HG03064 (cell line): ENCODE measurements around the gene MAP4K2.

Experiments used
- ATAC-seq: cut with Tn5 transposase; IDR thresholded peaks from one replicate; pipeline ENCODE4 v1.9.1; 2021; ENCODE audit warnings: low read depth; ENCODE audit not compliant: unreplicated experiment

Gene MAP4K2

DNA sequence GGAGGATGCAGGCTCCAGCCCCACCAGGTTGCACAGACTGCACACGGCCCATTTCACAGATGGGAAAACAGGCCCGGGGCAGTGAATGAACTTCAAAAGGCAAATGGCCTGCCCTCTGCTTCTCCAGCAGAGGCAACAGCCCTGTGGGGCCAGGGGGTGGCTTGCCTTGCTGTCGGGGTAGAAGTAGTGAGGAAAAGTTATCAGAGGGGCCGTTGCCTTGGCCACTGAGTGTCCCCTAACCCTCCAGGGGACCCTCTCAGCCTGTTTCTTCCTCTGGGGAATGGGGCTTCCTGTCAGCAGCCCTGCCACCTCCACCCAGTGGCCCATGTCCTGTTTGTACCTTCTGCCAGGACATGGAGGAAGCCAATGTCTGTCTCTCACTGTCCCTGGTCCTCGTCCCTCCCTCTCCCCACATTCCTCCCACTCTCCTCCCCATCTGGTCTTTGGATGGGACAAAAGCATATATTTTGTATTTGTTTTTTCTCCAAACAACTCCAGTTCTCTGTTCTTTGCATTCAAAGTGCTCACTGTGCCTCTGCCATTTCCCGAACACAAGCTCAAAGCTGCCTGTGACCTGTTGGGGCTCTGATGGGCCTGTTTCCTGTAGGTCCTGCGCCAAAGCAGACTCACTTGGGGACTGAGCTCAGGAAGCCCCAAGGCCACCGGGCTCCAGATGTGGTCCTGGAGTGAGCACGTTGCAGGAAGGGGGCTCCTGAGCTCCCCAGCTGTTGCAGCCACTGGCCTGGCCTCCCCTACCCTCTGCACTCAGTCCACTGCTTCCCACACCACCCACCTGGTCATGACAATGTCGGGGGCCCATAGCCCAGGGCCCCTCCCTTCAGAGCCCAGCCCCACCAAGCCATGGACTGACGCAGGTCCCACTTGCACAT is 9.5 kb downstream of the MAP4K2 start:
- ATAC-seq: no peak

DNA sequence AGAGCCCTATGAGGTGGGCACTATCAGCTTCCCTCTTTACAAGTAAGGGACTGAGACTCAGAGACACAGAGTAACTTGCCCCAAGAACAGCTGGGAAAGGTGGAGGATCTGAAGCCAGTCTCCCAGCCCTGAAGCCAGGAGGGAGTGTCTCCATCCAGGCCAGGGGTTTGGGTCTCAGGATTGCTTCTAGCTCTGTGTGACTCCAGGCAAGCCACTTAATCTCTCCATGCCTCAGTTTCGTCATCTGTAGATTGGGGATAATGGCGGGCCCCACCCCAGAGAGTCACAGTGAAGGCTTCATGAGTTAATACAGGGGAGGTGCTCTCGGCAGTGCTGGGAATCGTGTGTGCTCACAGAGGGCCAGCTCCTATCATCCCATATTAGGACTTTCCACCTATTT is 10.5 kb downstream of the MAP4K2 start:
- ATAC-seq: no peak

DNA sequence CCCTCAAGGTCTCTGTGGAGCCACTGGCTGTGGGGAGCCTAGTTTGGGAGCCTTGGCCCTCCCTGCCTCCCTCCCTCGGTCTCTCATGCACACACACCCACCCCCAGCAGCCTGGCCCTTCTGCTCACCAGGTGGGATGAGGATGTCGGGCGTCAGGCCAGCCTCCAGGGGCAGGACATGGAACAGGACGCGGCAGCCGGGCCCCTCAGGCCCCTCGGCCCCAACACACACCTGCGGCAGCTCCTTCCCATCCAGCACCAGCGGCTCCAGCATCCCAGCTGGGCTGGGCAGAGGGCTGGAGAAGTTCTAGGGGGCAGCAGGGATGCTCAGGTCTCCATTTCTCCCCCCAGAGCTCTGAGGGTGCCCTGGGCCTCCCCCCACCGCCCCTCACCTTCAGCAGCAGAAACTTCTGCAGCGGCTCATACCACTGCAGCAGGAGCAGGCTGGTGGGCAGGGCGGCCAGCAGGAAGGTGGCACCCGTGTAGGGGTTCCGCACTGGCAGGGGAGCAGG is 11.2 kb downstream of the MAP4K2 start:
- no peak for ATAC-seq

DNA sequence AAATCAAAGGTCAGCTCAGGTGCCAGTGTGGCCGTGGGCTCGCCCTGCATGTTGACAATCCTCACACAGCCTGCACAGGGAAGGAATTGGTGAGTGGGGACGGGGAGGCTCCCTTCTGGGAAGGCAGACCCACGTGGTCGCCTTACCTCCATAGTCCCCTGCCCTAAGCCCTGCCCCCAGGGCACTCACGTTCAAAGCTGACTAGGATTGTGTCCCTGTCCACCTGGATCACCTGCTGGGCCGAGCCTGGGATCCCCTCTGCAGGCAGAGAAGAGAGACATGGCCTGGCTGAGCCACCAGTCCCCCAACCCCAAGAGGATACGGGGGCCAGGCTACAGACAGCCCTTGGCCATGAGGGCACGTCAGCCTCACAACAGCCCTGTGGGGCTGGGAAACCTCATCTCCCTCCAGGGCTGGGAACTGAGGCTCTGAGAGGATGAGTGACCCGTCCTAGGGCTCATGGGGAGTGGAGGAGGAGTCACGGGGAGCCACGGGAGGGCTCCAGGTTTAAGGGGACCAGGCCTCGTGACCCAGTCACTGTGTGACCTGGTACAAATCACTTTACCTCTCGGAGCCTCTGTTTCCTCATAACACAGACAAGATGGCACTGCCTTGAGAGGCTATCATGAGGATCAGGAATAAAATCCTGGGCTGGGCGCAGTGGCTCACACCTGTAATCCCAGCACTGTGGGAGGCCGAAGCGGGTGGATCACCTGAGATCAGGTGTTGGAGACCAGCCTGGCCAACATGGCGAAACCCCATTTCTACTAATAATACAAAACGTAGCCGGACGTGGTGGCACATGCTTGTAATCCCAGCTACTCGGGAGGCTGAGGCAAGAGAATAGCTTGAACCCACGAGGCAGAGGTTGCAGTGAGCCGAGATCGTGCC is 12.6 kb downstream of the MAP4K2 start:
- ATAC-seq: no peak

DNA sequence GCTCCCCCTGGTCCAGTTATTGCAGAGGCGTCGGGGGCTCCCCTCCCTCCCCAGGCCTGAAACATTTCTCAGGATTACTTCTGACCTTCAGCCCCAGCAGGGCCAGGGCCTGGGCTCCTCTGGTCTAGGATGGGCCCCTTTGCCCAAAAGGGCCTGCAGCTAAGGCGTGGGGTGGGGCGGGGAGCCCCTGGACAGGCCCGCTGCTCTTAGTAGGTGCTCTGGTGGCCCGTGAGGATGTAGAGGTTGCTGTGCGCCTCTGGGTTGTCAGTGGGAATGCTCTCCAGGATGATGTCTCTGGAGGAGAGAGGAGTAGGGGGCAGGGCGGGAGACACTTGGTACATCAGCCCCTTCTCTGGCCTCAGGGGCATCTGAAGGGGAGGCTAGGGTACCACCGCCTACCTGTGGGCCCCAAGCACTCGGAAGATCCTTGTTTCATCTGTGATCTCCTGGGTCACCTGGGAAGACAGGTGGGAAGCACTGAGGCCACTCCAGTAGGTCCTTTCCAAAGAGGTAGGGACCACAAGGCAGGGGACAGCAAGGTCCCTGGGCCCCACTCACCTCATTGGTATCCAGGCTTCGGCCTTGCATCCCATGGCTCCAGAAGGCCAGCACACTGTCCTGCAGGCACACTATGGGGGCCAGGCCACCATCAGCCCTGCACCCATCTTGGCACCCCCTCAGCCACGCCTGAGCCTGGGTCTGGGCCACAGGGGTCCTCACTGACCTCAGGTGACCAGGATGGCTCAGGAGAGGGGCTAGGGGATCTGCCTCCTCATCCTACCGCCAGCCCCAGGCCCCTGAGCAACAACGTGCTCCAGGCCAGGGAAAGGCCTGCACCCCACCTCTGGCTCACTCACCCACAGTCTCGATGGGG is 13.4 kb downstream of the MAP4K2 start:
- ATAC-seq: no peak

DNA sequence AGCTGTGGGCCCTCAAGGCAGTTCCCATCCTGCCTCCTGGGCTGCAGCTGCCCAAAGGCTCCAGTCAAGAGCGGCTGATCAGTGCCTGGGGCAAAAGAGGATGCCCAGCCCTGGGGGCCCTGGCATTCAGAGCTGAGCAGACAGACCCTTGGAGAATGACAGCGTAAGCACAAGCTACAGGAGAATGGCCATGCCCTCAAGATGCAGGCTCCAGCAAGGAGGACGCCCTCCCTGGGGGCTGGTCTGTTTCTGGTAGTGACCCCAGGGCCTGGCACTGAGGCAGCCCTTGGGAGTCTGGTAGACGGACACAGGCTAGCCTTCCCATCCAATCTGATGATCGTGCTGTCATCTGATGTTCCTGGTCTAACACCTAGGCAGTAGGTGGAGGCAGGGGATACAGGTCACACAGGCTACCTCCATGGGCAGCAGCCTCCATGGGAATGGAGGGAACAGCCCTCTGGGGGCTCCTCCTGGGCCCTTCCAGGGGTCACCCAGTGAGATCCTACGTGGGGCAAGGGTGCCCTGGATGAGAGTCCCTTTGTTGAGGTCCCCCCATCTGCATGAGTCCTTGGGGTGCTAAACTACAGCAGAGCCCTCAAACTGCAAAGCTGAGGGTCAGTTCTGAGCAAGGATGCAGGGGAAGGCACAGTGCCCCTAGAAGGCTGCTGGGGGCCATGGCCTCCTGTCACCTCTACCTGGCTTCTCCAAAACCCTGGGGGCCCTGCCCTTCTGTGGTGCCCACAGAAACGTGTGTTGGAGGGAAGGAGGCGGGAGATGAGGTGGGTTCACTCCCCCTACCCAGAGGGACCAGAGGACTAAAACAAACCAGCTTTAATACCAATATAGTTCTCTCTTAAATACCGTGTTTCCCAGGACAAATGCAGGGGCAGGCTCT is 14.4 kb downstream of the MAP4K2 start:
- no peak for ATAC-seq

DNA sequence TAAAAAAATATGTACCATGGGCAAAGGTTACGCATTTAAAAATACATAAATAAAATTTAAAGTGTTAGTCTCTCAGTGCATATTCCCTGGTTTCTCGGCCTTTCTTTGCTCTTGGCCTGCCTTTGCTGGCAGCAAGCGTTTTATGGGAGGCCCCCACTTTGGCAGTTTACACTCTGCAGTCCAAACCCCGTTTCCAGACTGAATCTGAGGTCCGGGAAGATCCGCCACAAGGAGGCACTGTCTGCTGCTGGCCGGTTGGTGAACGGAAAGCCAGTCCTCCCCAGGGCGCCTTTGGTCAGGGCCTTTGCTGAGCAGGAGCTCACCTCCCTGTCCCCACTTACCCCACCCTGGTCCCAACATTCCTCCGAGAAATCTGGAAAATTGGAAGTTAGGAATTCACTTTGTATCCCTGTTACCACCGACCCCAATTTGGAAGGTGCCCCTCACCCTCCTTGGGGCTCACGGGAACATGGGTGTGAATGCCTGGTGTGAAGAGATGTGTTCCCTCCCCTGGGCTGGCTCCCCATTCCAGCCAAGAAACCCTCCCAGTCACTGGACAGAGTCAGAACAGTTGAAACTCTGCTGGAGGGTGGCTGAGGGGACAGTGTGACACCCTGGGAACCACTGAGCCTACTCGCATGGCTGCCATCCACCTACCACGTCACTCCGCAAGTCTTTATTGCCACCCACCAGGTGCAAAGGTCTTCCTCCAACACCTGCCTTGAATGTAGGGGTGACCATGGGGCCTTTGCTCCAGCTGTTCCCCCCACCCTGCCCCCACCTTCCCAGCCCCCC is 15.3 kb downstream of the MAP4K2 start:
- no peak for ATAC-seq

DNA sequence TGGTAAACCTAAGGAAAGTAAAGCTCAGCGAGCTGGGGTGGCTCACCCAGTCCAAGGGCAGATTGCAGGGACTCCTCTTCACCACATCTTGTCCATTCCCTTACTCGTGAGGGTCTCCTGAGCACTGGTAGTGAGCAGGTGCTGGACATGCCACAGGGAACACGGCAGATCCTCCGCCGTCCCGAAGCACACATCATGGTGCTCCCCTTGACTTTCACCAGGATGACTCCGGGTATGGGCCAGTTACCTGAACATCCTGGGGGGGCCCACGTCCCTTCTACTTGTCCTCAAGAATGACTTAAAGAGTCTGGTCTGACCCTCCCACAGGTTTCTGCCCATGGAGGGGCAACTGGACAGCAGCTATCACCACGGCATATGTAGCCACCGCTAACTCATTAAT is 16.7 kb downstream of the MAP4K2 start:
- no peak for ATAC-seq

DNA sequence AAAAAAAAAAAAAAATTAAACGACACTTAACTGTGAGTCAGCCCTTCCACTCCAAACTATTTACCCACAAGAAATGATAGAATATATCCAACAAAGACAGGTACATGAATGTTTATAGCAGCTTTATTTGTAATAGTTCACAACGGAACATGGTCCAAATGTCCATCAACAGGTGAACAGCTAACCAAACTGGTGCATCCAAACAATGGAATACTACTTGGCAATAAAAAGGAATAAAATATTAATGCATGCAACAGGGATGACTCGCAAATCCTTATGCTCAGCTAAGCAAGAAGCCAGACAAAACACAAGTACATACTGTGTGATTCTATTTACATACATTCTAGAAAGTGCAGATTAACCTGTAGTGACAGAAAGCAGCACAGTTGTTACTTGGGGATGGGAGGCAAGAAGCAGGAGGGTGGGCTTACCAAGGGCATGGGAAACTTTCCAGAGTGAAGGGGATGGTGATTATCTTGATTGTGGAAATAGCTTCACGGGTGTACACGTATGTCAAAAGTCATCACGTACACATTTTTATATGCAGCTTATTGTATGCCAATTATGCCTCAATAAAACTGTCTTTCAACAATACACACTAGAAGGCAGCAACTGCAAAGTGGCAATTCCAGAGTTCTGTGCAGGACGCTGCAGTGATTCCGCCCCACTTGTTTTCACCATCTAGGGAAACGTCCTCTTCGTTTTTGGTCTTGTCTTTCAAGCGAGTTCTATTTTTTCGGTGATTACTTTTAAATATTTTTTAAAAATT is 18.0 kb downstream of the MAP4K2 start:
- ATAC-seq: no peak

DNA sequence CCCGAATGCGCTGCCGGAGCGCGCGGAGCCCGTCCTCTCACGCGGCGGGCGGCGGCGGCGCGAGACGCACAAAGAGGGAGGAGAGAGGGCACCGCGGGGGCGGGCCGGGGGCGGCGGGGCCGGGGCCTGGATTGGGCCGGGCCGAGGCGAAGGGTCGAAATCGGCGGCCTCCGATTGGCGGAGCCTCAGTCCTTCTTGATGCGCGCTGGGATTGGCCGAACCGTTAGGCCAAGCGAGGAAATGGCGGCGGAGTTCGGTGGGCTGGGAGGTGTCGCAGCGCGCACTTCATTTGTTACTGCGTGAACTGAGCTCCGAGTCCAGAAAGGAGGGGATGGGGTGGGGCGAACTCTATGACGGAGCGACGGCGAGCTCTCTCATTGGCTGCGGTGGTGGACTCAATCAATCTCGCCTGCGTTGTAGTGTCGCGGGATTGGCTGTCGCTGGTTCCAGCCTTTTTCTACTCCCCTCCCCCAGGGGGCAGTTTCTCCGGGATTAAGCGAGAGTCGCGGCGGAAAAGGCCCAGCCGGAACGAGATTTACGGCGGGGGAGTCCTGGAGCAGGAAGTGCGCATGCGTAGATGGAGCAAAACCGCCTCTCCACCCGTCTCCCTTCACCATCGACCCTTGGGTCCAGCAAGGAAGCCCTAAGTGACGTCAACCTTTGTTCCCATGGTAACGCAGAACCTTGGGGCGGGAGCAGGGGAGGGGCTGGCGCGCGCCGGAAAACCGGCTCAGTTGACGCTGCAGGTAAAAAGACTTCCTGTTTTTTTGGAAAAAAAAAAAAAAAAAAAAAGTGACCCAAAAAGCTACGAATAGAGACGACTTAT is 24.3 kb downstream of the MAP4K2 start, which contains the start of gene SF1:
Gene SF1 (minus strand): TSS at position 70 of the 826 bp plus-strand sequence. CDS start 150 bp downstream, outside the sequence.
- peak; percentile 77 for ATAC-seq

DNA sequence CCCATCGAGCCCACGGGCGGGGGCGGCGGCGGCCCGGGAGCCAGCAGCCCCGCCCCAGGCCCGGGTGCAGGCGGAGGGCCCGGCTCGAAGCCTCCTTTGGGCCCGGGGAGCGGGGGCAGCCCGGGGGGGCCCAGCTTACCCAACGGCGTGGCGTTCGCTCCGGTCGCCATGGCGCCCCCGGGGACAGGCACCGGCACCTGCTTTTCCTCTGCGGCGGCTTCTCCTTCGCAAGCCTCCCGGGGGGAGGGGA is 24.9 kb downstream of the MAP4K2 start:
- peak; percentile 26 for ATAC-seq

DNA sequence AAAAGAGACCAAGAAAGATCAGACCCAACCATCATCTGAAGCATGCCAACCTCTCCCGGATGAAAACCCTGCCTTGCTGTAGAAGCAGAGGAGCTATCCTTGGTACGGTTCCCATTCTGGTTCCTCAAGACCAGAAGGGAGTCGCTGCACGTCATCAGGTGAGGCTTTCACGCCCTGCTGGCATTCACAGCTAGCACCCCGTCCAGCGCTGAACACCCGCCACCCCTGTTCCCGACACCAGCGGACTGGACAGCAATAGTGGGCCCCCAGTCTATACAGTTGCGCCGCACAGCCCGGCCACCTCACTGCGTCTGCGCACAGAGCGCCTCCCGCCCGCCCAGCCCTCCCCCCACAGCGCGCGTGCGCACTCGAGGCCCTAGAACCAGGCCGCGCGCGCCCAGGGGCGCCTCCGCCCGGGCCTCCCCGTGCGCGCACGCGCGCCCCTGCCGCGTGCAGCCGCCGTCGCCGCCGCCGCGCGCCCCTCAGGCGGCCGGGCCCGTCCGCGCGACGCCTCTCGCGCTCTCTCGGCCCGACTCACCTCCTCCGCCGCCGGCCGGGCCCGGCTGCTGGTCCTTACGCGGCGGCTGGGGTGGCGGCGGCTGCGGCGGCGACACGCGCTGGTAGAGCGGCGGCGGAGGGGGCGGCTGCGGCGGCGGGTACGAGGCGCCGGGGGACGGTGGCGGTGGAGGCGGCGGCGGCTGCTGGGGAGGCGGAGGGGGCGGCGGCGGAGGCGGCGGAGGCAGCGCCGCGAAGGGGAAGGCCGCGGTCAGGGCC is 25.4 kb downstream of the MAP4K2 start:
- ATAC-seq: peak; percentile 28

DNA sequence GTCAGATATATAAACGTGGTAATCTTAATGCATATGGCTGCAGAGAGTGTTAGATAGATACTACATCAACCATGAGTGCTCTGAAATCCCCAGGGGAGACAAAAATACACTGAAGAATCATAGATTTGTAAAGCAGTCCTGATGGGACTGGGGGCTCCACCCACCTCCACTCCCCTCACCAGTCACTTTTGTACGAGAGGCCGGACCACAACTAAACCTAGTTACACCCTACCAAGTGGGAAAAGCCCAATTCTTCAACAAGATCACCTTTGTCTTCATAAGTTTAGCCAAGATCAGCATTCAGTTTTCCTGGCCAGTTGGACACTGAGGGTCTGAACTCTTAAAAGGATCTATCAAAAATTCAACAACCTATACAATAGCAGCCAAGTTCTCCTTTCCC is 26.1 kb downstream of the MAP4K2 start:
- ATAC-seq: no peak

DNA sequence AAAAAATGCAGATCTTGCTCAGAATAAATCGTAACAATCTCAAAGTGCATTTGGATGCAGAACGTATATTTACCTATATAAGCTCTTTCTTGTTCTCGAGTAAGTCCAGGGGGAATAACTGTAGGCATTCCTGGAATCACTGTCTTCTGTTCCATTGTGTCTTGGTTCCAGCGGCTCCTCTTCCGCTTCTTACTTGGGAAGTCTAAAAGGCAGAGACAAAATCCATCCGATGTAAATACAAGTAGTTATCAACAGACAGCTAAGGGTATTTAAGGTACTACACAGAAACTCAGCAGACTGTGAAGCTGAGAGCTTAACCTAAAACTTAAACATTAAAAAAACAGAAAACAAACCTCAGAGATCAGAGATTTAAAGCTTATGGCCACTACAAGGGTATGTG is 26.6 kb downstream of the MAP4K2 start:
- ATAC-seq: no peak

DNA sequence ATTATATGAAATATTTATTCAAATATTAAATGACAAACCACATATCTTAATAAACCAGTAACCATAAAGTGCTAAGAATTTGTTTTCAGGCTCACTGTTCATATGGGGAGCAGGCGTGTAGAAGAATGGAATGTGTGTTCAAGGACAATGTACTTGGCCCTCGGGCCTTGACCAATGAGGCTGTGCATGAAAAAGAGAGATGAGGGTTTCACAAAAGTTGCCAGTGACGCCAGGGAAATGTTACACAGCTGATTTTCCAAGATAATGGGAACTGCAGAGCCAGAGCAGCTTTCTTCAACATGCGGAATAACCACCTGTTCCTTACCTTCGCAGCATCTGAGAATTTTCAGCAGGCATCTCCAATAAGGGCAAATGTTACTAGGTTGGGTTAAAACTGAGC is 28.9 kb downstream of the MAP4K2 start:
- no peak for ATAC-seq

DNA sequence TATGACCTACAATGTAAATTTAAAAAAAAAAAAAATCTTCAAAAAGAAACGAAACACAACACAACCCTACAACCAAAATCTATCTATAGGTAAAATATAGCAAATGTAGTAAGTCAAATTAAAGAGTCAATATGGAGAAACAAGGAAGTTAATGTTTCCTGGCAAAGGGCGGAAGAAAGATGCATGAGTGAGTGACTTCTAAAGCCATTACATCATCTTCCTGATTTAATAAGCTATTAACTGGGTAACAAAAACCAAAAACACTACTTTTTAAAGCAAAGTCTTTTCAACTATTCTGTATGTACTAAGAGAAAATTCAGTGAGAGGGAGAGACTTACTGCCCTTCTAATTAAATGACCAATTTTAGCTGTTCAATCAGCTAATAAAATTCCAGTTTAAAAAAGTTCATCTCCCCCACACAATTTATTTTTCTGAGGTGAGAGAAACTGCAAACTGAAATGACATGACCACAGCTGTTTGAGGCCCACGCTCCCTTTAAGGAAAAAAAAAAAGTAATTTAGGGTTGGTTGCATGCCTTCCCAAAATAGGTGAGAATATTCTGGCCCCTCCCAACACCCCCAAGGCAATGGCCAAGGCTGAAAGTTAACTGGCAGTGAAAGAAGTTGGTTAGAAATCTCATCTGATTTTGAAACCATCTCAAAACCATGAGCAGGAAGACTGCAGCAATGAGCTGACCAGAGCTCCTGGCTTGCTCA is 30.6 kb downstream of the MAP4K2 start:
- ATAC-seq: no peak
